Loucy (cell line): ENCODE data around the gene PSMA6.

Experiments used
- H2AFZ ChIP-seq: fragments of 200-600 bp; sonication (generic); 2 replicates; pipeline ENCODE4 v1.6.0; 2016; ENCODE audit warnings: antibody characterized with exemption, mild to moderate bottlenecking, low read length, moderate library complexity
- H3F3A ChIP-seq: fragments of 200-600 bp; 2 replicates; pipeline ENCODE4 v1.6.0; 2016; ENCODE audit warnings: antibody characterized with exemption, low read depth, mild to moderate bottlenecking
- H3K27me3 ChIP-seq: fragments of 200-600 bp; sonication (generic); 2 replicates; pipeline ENCODE4 v1.6.1; 2014; ENCODE audit warnings: low read length, mild to moderate bottlenecking; ENCODE audit not compliant: insufficient read depth, poor library complexity, severe bottlenecking
- H3K36me3 ChIP-seq: fragments of 200-600 bp; sonication (generic); 2 replicates; pipeline ENCODE4 v1.6.1; 2016; ENCODE audit warnings: low read length; ENCODE audit not compliant: insufficient read depth
- H3K4me1 ChIP-seq: fragments of 200-600 bp; sonication (generic); 2 replicates; pipeline ENCODE4 v1.5.1; 2014; ENCODE audit warnings: low read length, mild to moderate bottlenecking; ENCODE audit not compliant: insufficient read depth, poor library complexity, severe bottlenecking
- H3K4me2 ChIP-seq: fragments of 200-600 bp; sonication (generic); 2 replicates; pipeline ENCODE4 v1.6.0; 2014; ENCODE audit warnings: antibody characterized with exemption, low read length, low read depth, mild to moderate bottlenecking; ENCODE audit not compliant: poor library complexity, severe bottlenecking
- H3K4me3 ChIP-seq: fragments of 200-600 bp; sonication (generic); 2 replicates; pipeline ENCODE4 v1.5.1; 2014; ENCODE audit warnings: low read length, mild to moderate bottlenecking, mixed read lengths; ENCODE audit not compliant: poor library complexity, severe bottlenecking
- H3K79me2 ChIP-seq: fragments of 200-600 bp; sonication (generic); 2 replicates; pipeline ENCODE4 v1.6.1; 2014; ENCODE audit warnings: low read length; ENCODE audit not compliant: insufficient read depth
- H3K9ac ChIP-seq: fragments of 200-600 bp; sonication (generic); 2 replicates; pipeline ENCODE4 v1.6.0; 2014; ENCODE audit warnings: mild to moderate bottlenecking, low read depth, low read length, moderate library complexity; ENCODE audit not compliant: poor library complexity, severe bottlenecking
- H3K9me2 ChIP-seq: fragments of 200-600 bp; sonication (generic); replicated peaks from 2 replicates; pipeline ENCODE4 v1.6.1; 2016; ENCODE audit warnings: low read depth, low read length, mixed read lengths
- H3K9me3 ChIP-seq: fragments of 200-600 bp; sonication (generic); 2 replicates; pipeline ENCODE4 v1.6.1; 2014; ENCODE audit warnings: mild to moderate bottlenecking, antibody characterized with exemption, low read length, low read depth; ENCODE audit not compliant: insufficient read depth
- H4K20me1 ChIP-seq: fragments of 200-600 bp; sonication (generic); 2 replicates; pipeline ENCODE4 v1.6.0; 2014; ENCODE audit warnings: antibody characterized with exemption, low read length, mild to moderate bottlenecking; ENCODE audit not compliant: insufficient read depth, poor library complexity, severe bottlenecking
- CTCF ChIP-seq: fragments of 200-600 bp; sonication (generic); conservative IDR thresholded peaks from 2 replicates; pipeline ENCODE4 v1.5.1; 2014; ENCODE audit warnings: mild to moderate bottlenecking, antibody characterized with exemption, low read length
- EZH2phosphoT487 ChIP-seq: fragments of 200-600 bp; IDR thresholded peaks from 2 replicates; pipeline ENCODE4 v1.6.1; 2018; ENCODE audit warnings: antibody characterized with exemption, mild to moderate bottlenecking, moderate library complexity, borderline replicate concordance

PSMA6 gene

GRCh38 chr14:35305633-35306032 lies 13.5 kb downstream of the PSMA6 start:
- Histone ChIP-seq H3K79me2 (peaks cover 81% of the 10 kb centered on the region), H3K9me2 (no peaks in the 10 kb centered on the region), H3K4me1 (peaks cover 15% of the 10 kb centered on the region), H3K9me3 (no peaks in the 10 kb centered on the region), H3F3A (no peaks in the 10 kb centered on the region; the same call in 1 of the 2 replicates), H3K4me2 (no peak overlapping the region), H3K4me3 (no peak overlapping the region), H4K20me1 (peaks cover 62% of the 10 kb centered on the region), H2AFZ (no peak overlapping the region), H3K9ac (no peak overlapping the region), H3K36me3 (peaks cover 49% of the 10 kb centered on the region), H3K27me3 (no peaks in the 10 kb centered on the region)
- no peak for TF ChIP-seq CTCF
- no peak for TF ChIP-seq EZH2phosphoT487

DNA sequence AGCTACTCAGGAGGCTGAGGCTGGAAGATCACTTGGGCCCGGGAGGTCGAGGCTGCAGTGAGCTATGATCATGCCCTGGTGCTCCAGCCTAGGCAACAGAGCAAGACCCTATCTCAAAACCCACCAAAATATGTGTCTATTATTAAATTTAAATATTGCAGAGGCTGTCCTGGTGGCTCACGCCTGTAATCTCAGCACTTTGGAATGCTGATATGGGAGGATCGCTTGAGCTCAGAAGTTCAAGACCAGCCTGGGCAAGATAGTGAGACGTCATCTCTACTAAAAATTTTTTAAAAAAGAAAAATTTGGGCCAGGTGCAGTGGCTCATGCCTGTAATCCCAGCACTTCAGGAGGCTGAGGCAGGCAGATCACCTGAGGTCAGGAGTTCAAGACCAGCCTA lies 13.9 kb downstream of the PSMA6 start:
- H3K4me2 ChIP-seq: no peak overlapping the region
- TF ChIP-seq CTCF (no peak), EZH2phosphoT487 (no peak)
- peaks cover 54% of the 10 kb centered on the region for H3K36me3 ChIP-seq
- H4K20me1 ChIP-seq: peaks cover 60% of the 10 kb centered on the region
- peaks cover 10% of the 10 kb centered on the region for H3K4me1 ChIP-seq
- H3F3A ChIP-seq: no peaks in the 10 kb centered on the region; the same call in 1 of the 2 replicates
- H3K9me3 ChIP-seq: no peaks in the 10 kb centered on the region
- no peak overlapping the region for H3K4me3 ChIP-seq
- no peak overlapping the region for H2AFZ ChIP-seq
- H3K9me2 ChIP-seq: no peaks in the 10 kb centered on the region
- no peak overlapping the region for H3K9ac ChIP-seq
- no peaks in the 10 kb centered on the region for H3K27me3 ChIP-seq
- peaks cover 76% of the 10 kb centered on the region for H3K79me2 ChIP-seq

DNA sequence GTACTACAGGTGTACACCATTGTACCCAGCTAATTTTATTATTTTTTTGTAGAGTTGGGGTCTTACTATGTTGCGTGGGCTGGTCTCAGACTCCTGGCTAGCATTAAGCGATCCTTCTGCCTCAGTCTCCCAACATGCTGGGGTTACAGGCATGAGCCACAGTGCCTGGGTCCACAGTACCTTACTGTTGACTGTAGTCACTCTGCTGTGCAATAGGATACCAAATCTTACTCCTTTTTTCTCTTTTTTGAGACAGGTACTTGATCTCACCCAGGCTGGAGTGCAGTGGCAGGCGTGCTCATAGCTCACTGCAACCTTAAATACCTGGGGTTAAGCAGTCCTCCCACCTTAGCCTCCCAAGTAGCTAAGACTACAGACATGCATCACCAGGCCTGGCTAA lies 25.6 kb downstream of the PSMA6 start:
- TF ChIP-seq EZH2phosphoT487 (no peak), CTCF (no peak)
- H3K9me2 ChIP-seq: no peaks in the 10 kb centered on the region
- no peak overlapping the region for H3K9ac ChIP-seq
- H3K79me2 ChIP-seq: no peaks in the 10 kb centered on the region
- H3K9me3 ChIP-seq: no peaks in the 10 kb centered on the region
- peaks cover 59% of the 10 kb centered on the region for H3K36me3 ChIP-seq
- H3F3A ChIP-seq: no peaks in the 10 kb centered on the region
- H4K20me1 ChIP-seq: no peaks in the 10 kb centered on the region
- no peak overlapping the region for H3K4me3 ChIP-seq
- H3K4me2 ChIP-seq: no peak overlapping the region
- H3K4me1 ChIP-seq: peaks cover 13% of the 10 kb centered on the region
- H3K27me3 ChIP-seq: no peaks in the 10 kb centered on the region
- no peak overlapping the region for H2AFZ ChIP-seq
